ENCODE data around the gene KDM4C. TPM values are rescaled to one million over a fixed set of nuclear protein-coding genes. Genes with fewer than 3 reads are reported as not detected.

The KDM4C gene
- total RNA-seq, 1 experiment from 2014 or later: 7.1 TPM

GRCh38 chr9:6843742-6844141 is 86.0 kb downstream of the KDM4C start:
- Histone ChIP-seq H3K4me1 (ENCODE audit: control insufficient read depth, insufficient read depth, low read length) (no peaks in the 10 kb centered on the region), H3K4me3 (ENCODE audit: low read depth in 2 of 2, low read length in 2 of 2) (no peak overlapping the region), H3K36me3 (ENCODE audit: control insufficient read depth, insufficient read depth, low read length) (no peaks in the 10 kb centered on the region), H3K9me3 (ENCODE audit: control insufficient read depth, insufficient read depth, low read depth, low read length) (no peaks in the 10 kb centered on the region), H3K27me3 (ENCODE audit: control insufficient read depth, insufficient read depth, low read length) (no peaks in the 10 kb centered on the region), H3K27ac (ENCODE audit: low read length) (no peak overlapping the region)
- no peak for ATAC-seq
- no peak for TF ChIP-seq SIN3A (IDR thresholded peaks at IDR 0.05; ENCODE audit: borderline replicate concordance, insufficient read depth, low read depth, low read length)
- no peak for TF ChIP-seq TCF7L2 (IDR thresholded peaks at IDR 0.05; ENCODE audit: low read depth, low read length)
- no peak for TF ChIP-seq POLR2AphosphoS5 (IDR thresholded peaks at IDR 0.05; ENCODE audit: low read depth, low read length)
- no peak for TF ChIP-seq REST (IDR thresholded peaks at IDR 0.05; ENCODE audit: insufficient read depth in 1 of 2, low read depth in 2 of 2, low read length in 1 of 2)
- no peak for TF ChIP-seq CTCF (IDR thresholded peaks at IDR 0.05)
- no peak for DNase-seq (ENCODE audit: low read depth, low spot score)
- intact Hi-C loops (cut with micrococcal nuclease; ENCODE audit: unreplicated experiment) (no loop called here), in situ Hi-C loops (cut with HindIII; ENCODE audit: low pct_unique_long_range_greater_than_20kb, low sequenced_read_pairs) (no loop called here)
- POLR2A ChIA-PET: no interaction called here
- no TSS peak for BruUV-seq (replicated peaks)
- CTCF ChIA-PET: no interaction called here

GRCh38 chr9:6844267-6844666 is 86.5 kb downstream of the KDM4C start:
- Histone ChIP-seq H3K4me1 (ENCODE audit: control insufficient read depth, insufficient read depth, low read length) (no peaks in the 10 kb centered on the region), H3K27ac (ENCODE audit: low read length) (no peak overlapping the region), H3K9me3 (ENCODE audit: control insufficient read depth, insufficient read depth, low read depth, low read length) (no peaks in the 10 kb centered on the region), H3K27me3 (ENCODE audit: control insufficient read depth, insufficient read depth, low read length) (no peaks in the 10 kb centered on the region), H3K4me3 (ENCODE audit: low read depth in 2 of 2, low read length in 2 of 2) (no peak overlapping the region), H3K36me3 (ENCODE audit: control insufficient read depth, insufficient read depth, low read length) (no peaks in the 10 kb centered on the region)
- no TSS peak for BruUV-seq (replicated peaks)
- ATAC-seq: no peak
- ChIA-PET POLR2A (no interaction called here), CTCF (no interaction called here)
- TF ChIP-seq SIN3A (IDR thresholded peaks at IDR 0.05; ENCODE audit: borderline replicate concordance, insufficient read depth, low read depth, low read length) (no peak), CTCF (IDR thresholded peaks at IDR 0.05) (no peak), TCF7L2 (IDR thresholded peaks at IDR 0.05; ENCODE audit: low read depth, low read length) (no peak), REST (IDR thresholded peaks at IDR 0.05; ENCODE audit: insufficient read depth in 1 of 2, low read depth in 2 of 2, low read length in 1 of 2) (no peak), POLR2AphosphoS5 (IDR thresholded peaks at IDR 0.05; ENCODE audit: low read depth, low read length) (no peak)
- DNase-seq (ENCODE audit: low read depth, low spot score): no peak
- intact Hi-C loops (cut with micrococcal nuclease; ENCODE audit: unreplicated experiment) (no loop called here), in situ Hi-C loops (cut with HindIII; ENCODE audit: low pct_unique_long_range_greater_than_20kb, low sequenced_read_pairs) (no loop called here)
